Measurements from ENCODE around the gene CABLES2. TPM values are rescaled to one million over a fixed set of nuclear protein-coding genes. Genes with fewer than 3 reads are reported as not detected.

CABLES2 gene
- total RNA-seq, 1 experiment from 2014 or later, result 7.5 TPM

GRCh38 chr20:62400021-62400420 is 7.1 kb downstream of the CABLES2 start:
- Mint-ChIP-seq H3K36me3 (no peaks in the 10 kb centered on the region), H3K9me3 (peaks cover 9% of the 10 kb centered on the region; the same call in 1 of the 2 replicates), H3K27ac (no peak overlapping the region), H3K4me3 (no peak overlapping the region), H3K4me1 (peaks cover 5% of the 10 kb centered on the region), H3K27me3 (ENCODE audit: low read depth) (no peaks in the 10 kb centered on the region)
- ATAC-seq (no peak), DNase-seq (ENCODE audit: low spot score) (no peak)
- POLR2A ChIA-PET, result interaction anchor here (0.7 to 1.7 kb wide), 3 partner anchors 9 to 36 kb away, joined by 4 to 6 read pairs (median 5); partner anchors contain the start of gene RPS21
- CTCF ChIA-PET, result interaction anchor here (0.6 to 2.2 kb wide), 8 partner anchors 10 to 1840 kb away, joined by 3 to 17 read pairs (median 7); partner anchors contain the start of gene RBBP8NL
- TF ChIP-seq ZNF532 (CRISPR knock-in tag; IDR thresholded peaks at IDR 0.05; ENCODE audit: borderline replicate concordance) (no peak), RORB (CRISPR knock-in tag; IDR thresholded peaks at IDR 0.05) (no peak), ATF2 (CRISPR knock-in tag; IDR thresholded peaks at IDR 0.05; ENCODE audit: borderline replicate concordance, low read depth) (no peak), ATF3 (CRISPR knock-in tag; conservative IDR thresholded peaks at IDR 0.05) (no peak), ZNF232 (CRISPR knock-in tag; IDR thresholded peaks at IDR 0.05) (no peak), SMAD3 (CRISPR knock-in tag; IDR thresholded peaks at IDR 0.05; ENCODE audit: borderline replicate concordance) (no peak), SMAD4 (CRISPR knock-in tag; IDR thresholded peaks at IDR 0.05) (no peak)

- peaks cover 9% of the 10 kb centered on the region; the same call in 1 of the 2 replicates for H3K9me3 Mint-ChIP-seq
- no peak for ATAC-seq
- CTCF ChIA-PET, result no interaction called here
- no peak overlapping the region for H3K4me3 Mint-ChIP-seq
- peaks cover 5% of the 10 kb centered on the region for H3K4me1 Mint-ChIP-seq
- POLR2A ChIA-PET, result no interaction called here
- no peak overlapping the region for H3K27ac Mint-ChIP-seq
- no peak for TF ChIP-seq ZNF232 (CRISPR knock-in tag; IDR thresholded peaks at IDR 0.05)
- no peak for TF ChIP-seq NR2C2 (CRISPR knock-in tag; IDR thresholded peaks at IDR 0.05)
- no peak for TF ChIP-seq RELA (CRISPR knock-in tag; IDR thresholded peaks at IDR 0.05; ENCODE audit: borderline replicate concordance)
- TF ChIP-seq ZBTB21 (CRISPR knock-in tag; IDR thresholded peaks at IDR 0.05; ENCODE audit: borderline replicate concordance), result no peak
- no peak for TF ChIP-seq NR1H2 (CRISPR knock-in tag; IDR thresholded peaks at IDR 0.05)
- no peak for TF ChIP-seq ETV6 (CRISPR knock-in tag; IDR thresholded peaks at IDR 0.05)
- no peak for TF ChIP-seq E2F4 (CRISPR knock-in tag; IDR thresholded peaks at IDR 0.05; ENCODE audit: borderline replicate concordance, low read depth)
- TF ChIP-seq ZNF532 (CRISPR knock-in tag; IDR thresholded peaks at IDR 0.05; ENCODE audit: borderline replicate concordance), result no peak
- TF ChIP-seq PRRX2 (CRISPR knock-in tag; IDR thresholded peaks at IDR 0.05), result no peak
- TF ChIP-seq TEAD1 (CRISPR knock-in tag; IDR thresholded peaks at IDR 0.05), result no peak
- no peak for TF ChIP-seq ZMAT4 (CRISPR knock-in tag; IDR thresholded peaks at IDR 0.05)
- DNase-seq (ENCODE audit: low spot score), result no peak
- no peaks in the 10 kb centered on the region for H3K27me3 Mint-ChIP-seq (ENCODE audit: low read depth)
- no peaks in the 10 kb centered on the region for H3K36me3 Mint-ChIP-seq
Observed at GRCh38 chr20:62398120-62398821, 8.8 kb downstream of the CABLES2 start.
